ENCODE results near the gene ARSG.

Gene ARSG

DNA sequence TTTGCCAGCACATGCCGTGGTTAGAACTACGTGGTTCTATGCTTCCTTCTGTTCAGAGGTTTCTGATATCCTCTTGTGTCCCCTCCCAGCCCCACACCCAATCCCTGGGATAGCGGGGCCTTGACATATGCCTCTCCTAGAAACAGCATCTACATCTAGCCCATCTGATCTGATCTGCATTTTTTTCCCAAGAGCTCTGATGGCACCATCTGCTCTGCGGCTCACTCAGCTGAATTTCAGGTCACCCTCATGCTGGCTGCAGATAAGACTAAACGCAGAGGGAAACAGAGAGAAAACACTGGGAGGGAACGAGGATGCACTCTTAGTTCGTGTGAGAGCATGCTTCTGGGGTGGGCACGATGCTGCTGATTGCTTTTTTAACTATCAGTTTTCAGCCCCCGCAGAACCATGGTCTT, 155.3 kb downstream of the ARSG start:
- DNase-seq, result no peak

- DNase-seq, result no peak
These were observed 157.9 kb downstream of the ARSG start for GRCh38 chr17:68449021-68449739.

DNA sequence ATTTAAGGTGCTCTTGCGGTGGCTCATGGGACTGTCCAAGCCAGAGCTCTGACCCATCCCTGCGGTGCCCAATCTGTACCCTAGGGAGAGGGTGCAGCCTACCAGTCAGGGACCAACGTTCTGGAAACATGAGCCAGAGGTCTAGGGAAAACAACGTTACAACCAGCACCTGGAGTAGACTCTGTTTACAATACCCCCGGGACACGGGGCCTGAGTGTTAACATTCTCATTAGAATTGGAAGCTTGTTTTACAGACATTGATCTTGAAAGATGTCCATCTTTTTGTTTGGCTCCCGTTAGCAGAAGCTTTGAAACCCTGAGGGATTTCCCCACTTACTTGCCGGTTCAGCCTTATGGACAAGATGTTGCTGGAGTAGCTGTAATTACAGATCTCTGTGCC, 159.1 kb downstream of the ARSG start:
- DNase-seq, result no peak

GRCh38 chr17:68450801-68451200, 159.5 kb downstream of the ARSG start:
- DNase-seq, result no peak

DNA sequence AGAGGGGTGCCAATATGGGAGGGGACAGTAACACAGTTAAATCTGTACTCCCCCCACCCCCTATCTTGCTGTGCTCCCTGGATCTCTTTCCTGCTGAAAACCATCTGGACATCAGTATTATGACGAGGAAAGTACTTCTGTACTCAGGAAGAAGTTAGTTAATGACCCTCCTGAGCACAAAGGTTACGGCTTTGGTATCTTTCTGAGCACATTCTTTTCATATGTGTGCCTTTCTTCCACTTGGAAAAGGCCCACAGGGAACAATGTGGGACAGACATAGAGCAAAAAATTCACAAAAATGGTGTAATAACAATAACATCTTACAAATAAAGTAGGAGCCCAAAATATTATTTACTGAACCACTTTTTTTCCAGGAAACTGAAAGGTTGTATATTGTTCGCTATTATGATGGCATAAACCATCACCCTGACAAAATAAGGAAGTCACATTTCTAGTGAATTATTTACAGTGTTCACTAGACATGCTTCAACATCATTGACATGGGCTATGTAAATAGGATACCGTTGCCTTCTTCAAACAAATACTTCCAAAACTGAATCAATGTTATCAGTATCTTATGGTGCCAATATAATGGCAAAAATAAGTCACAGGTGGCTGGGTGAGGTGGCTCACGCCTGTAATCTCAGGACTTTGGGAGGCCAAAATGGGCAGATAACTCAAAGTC, 160.5 kb downstream of the ARSG start:
- no peak for DNase-seq

DNA sequence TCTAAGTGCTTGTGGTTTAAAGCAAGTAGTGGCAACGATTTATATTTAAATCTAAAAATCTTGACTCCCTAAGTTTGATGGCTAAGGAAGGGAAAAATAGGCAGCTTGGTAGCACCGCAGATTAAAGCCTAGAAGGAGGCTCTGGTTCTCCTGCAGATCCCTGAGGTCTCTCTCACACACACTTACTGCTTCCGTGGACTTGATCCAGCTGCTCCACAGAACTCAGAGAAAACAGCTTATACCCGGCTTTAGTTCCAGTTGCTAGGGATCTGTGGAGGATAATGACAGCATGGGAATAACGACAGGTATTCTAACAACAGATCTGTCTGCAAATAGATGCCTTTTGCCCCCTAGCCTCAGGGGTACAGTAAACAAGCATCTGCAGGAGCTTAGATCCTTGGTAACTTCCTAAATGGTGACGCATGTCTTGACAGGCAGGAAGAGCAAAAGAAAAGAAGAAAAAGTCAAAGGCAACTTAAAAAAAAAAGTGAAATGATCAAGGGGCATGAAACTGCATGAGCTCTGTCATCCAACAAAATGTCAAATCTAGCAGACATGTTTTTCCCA, 161.5 kb downstream of the ARSG start:
- no peak for DNase-seq

DNA sequence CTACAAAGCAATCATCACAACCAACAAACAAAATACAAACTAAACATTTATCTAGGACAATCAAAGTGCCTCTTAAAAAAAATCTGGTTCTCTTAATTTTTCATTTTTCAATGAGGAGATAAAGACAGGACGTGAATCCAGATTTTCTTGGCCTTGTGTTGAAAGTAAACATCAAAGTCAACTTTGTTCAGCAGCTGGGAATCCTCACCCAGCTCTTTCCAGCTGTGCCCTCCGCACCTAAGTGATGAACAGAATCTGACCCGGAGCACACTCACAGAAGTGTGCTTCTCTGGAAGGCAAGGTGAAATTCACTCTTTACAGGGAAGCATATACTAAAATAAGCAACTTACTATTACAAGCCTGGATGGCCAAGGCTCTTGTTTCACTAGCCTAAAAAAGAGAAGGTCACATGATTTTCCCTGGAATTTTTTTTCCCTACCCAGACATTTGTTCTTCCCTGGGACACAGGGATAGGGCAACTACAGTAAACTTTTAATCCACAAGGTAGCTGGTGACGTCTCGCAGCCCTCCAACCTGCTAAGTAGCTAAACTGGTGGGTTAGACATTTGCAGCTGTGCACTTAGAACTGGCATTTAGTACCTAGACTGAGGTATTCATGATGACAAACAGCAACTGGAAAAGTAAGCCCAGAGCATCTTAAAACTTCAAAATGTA, 162.8 kb downstream of the ARSG start:
- no peak for DNase-seq

DNA sequence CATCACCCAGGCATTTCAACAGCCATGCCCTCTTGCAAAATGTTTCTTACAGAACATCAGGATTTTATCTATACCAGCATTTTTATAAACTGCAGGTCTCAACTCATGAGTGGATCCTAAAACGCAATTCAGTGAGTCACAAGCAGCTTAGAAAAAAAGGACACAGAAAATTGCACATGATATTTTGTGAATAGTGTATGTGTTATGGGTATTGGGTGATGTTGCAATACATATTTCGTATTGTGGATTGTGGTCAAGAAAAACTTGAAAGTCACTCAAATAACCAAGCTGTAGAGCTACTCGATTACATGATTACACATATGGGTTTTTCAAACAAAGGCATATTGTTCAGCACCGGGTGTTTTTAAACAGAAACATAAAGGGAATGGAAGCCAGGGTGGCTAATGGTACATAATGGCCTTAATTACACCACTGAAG, 164.6 kb downstream of the ARSG start:
- DNase-seq, result no peak

DNA sequence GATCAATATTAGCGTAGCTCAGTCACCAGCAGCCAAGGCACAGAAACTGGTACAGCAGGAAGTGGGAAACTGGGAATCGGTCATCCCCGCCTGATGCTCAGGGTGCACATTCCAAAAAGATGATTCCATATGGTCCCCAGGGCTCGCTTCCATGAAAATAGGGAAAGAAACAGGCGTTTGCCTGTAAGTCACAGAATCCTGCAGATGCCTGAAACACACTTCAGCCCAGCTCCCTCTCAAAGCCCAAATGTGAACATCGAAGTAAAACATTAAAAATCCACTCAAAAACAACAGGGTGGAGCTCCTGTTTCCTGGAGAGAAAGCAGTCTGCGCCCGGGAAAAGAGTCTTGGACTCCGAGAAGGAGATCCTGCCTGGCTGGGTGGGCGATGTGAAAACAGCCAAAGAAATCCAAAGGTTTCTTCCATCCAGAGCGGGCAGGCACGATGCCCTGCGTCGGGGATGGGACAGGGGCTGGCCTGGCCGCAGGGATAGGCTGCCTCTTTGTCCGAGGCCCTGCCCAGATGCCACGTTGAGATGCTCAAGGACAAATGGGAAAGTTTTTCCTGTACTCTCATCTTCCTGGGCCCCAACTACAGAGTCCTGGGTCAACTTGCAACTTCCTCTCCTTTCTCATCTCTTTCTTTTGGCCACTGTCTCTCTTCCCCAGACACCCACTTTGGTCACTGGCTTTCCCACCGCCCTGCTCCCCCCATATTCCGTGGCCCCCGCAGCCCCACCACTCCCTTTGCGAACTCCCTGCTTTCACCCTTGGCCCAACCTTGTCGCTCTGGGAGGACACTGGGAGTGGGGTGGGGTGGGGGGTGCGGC, 165.3 kb downstream of the ARSG start:
- DNase-seq, result peak in 47 of 56 donors; percentile 13 to 76 (median 51)

- DNase-seq, result peak in 18 of 56 donors; percentile 18 to 83 (median 65)
These were observed 165.9 kb downstream of the ARSG start, which contains the start of gene WIPI1 for GRCh38 chr17:68457168-68457538. Gene WIPI1 (minus strand): TSS chr17:68457496. CDS start chr17:68457421, 75 bp downstream.

DNA sequence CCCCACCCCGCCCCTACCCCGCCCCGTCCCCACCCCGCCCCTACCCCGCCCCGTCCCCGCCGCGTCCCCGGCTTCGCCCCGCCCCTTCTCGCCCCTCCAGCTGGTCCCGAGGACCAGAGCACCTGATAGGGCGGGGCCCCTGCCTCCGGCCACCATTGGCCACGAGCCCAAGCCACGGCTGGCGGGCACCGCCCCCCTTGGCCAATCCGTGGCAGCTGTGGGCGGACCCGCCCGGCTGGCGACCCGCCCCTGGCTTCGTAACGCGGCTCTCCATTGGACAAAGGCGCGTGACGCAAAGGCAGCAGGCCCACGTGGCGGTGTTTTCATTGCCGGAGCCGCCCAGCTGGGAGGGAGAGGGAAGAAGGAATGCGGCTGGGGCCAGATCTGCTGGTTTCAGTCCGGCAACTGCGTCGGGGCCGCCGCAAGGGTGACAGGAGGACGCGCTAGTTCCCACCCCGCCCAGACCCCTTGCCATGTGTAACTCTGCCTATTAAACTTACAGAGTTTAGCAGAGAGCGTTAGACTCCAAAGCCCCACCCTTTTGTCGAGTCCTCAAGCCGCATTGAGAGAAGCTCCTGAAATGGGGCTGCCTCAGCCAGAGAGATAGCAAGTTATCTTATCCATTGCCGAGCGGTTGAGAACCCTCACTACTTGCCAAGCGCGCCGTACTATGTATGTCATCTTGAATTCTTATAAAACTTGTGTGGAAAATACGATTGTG, 166.4 kb downstream of the ARSG start:
- peak; percentile 88 to 100 (median 98) for DNase-seq

DNA sequence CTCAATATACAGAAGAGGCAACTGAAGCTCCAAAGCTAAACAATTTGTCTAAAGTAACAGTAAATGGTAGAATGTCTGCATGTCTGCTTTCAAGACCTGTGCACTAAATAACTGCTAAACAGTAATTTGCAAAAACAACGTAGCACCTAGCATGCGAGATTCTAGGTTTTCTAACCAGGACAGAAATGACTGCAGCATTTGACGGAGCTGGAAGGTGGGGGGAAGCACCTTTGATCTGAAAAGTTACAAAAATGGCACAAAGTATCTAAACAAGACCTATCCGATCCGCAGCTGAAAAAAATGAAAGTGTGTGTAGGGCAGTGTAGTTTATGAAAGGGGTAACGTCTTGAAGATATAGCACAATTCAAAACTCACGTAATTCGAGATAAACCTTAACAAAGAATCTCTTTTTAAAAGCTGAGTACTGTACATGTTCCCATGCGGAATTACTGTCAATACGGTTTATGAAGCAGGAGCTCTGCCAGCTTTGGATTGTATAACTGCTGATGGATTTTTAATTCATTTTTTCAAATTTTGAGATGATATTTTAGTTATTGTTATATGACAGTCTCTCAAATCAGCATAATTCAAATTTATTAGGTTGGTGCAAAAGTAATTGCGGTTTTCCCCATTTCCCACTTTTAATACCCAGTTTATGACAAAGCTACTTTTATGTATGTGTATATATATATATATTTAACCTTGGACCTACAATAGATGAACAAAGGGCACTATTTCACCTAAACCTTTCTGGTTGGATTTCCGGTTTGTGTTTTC, 167.2 kb downstream of the ARSG start:
- DNase-seq, result no peak

DNA sequence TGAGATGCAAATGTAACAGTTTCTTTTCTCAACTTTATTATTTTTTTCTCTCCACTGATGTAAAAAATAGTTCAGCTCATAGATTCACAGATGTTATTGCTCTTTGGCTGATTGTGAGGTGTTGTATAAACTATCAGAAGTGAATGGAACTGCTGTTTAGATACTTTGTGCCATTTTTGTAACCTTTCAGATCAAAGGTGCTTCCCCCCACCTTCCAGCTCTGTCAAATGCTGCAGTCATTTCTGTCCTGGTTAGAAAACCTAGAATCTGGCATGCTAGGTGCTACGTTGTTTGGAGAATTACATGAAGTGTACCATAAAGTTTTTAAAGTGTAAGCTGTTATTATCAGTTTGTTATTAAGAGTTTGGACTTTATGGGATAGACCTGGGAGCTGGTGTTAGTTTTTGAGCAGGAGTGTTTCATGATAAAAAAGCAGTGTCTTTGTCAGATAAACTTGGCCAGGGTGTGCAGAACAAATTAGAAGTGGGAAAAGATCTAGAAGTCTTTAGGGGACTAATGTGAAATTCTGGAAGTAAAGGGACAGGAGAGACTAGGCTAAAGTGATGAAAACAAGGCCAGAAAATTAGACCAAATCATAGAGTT, 167.8 kb downstream of the ARSG start:
- DNase-seq, result no peak

DNA sequence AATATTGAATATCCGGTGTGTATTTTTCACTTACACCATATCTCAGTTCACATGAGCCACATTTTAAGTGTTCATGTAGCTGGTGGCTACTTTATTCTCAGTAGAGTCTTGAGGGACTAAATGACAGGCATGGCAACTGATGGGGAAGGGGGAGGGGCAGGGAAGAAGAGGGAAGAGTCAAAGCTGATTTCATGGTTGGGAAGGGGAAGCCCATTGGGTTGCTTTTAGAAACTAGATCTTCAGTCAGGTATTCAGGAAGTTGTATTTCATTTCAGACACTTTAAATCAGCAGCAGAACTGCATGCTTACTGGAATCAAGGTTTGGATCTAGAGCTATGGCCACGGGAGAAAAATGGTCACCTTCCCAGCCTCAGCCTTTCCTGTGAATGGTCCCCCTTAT, 168.9 kb downstream of the ARSG start:
- no peak for DNase-seq

- DNase-seq, result no peak
These were observed 169.4 kb downstream of the ARSG start for GRCh38 chr17:68460715-68461114.

- DNase-seq, result no peak
These were observed 169.8 kb downstream of the ARSG start for GRCh38 chr17:68461122-68461539.

DNA sequence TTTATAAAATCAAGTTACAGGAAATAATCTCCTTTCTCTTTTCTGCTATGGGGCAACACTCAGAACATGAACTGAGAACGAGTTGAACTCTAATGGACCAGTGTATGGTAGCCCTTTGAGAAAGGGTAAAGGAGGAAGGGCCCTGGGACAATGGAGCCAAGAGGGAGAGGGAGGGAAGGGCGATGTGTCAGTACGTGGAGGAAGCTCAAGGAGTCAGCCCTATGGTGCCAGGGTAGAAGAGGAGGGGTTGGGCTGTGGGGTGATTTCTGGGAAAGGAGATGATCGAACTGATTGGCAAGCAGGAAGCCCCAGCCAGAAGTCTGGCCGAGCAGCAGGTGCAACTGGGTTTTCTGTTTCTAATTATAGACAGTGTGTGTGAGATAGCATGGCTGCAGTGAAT, 170.3 kb downstream of the ARSG start:
- DNase-seq, result no peak

DNA sequence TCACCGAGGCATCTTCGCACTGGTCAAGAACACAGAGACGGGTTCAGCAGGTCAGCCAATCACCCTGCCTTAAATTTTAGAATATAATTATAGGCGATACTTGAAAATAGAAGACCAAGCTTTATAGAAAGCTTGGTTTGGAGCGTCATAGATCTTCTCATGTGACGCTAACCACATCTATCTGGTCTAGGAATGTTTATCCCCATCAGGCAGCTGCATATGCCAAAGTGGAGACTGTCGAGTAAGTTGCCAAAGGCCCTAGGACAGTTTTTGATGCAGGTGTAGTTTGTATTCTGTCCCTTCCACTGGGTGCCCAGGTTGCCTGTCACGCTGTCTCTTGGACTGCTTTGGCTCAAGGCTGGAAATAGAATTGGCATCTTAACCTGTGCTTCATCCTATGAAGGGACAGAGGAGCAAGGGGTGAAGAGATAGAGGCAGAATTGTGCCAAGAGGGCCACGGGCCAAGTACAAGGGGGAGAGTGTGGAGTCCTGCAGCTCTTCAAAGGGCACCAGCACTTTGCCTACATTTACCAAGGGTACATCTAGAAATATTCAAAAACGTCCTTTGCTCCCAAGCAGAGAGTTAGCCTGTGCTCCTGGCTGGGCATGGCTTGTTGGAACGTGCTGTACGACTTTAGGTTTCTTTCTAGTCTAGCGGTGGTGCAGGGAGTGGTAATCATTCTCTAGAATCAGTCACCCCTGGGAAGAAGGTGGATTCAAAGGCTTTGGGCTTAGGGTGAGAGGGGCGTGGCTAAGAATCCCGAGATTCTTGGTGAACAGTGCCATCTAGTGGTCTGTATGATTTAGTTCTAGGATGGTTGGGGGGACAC, 171.3 kb downstream of the ARSG start:
- peak in 38 of 56 donors; percentile 4 to 71 (median 22) for DNase-seq

Measured in nucleus accumbens (tissue), 56 donors.